ENCODE measurements around the gene RNF4.

Gene RNF4

GRCh38 chr4:2478229-2478628 lies 9.3 kb downstream of the RNF4 start:
- Histone ChIP-seq H3K27me3 (ENCODE audit: insufficient read depth, poor library complexity, severe bottlenecking) (no peaks in the 10 kb centered on the region), H3K27ac (replicated peaks) (no peak overlapping the region), H3K4me3 (replicated peaks; ENCODE audit: insufficient read depth, low read length) (no peak overlapping the region)
- DNase-seq (ENCODE audit: low read depth in 1 of 2, low spot score in 1 of 2), result no peak
- no peak for TF ChIP-seq GABPA (IDR thresholded peaks at IDR 0.05; ENCODE audit: low read depth)
- TF ChIP-seq CTCF (IDR thresholded peaks at IDR 0.05; ENCODE audit: insufficient read depth, low read length), result no peak
- no peak for TF ChIP-seq SPI1 (IDR thresholded peaks at IDR 0.05; ENCODE audit: borderline replicate concordance, low read depth)
- TF ChIP-seq REST (IDR thresholded peaks at IDR 0.05; ENCODE audit: insufficient replicate concordance, low read depth), result no peak
- no peak for TF ChIP-seq POLR2AphosphoS5 (IDR thresholded peaks at IDR 0.05; ENCODE audit: low read depth)

GRCh38 chr4:2480649-2481048 lies 11.7 kb downstream of the RNF4 start:
- H3K27me3 ChIP-seq (ENCODE audit: insufficient read depth, poor library complexity, severe bottlenecking), result no peaks in the 10 kb centered on the region
- TF ChIP-seq REST (IDR thresholded peaks at IDR 0.05; ENCODE audit: insufficient replicate concordance, low read depth) (no peak), GABPA (IDR thresholded peaks at IDR 0.05; ENCODE audit: low read depth) (no peak), SPI1 (IDR thresholded peaks at IDR 0.05; ENCODE audit: borderline replicate concordance, low read depth) (no peak), CTCF (IDR thresholded peaks at IDR 0.05; ENCODE audit: insufficient read depth, low read length) (no peak), POLR2AphosphoS5 (IDR thresholded peaks at IDR 0.05; ENCODE audit: low read depth) (no peak)
- DNase-seq (ENCODE audit: low read depth in 1 of 2, low spot score in 1 of 2), result no peak
- no peak overlapping the region for H3K4me3 ChIP-seq (replicated peaks; ENCODE audit: insufficient read depth, low read length)
- H3K27ac ChIP-seq (replicated peaks), result no peak overlapping the region

- no peak for TF ChIP-seq GABPA (IDR thresholded peaks at IDR 0.05; ENCODE audit: low read depth)
- no peak for TF ChIP-seq REST (IDR thresholded peaks at IDR 0.05; ENCODE audit: insufficient replicate concordance, low read depth)
- TF ChIP-seq SPI1 (IDR thresholded peaks at IDR 0.05; ENCODE audit: borderline replicate concordance, low read depth), result no peak
- no peak for TF ChIP-seq POLR2AphosphoS5 (IDR thresholded peaks at IDR 0.05; ENCODE audit: low read depth)
- no peak for TF ChIP-seq CTCF (IDR thresholded peaks at IDR 0.05; ENCODE audit: insufficient read depth, low read length)
- no peak for DNase-seq (ENCODE audit: low read depth in 1 of 2, low spot score in 1 of 2)
- Histone ChIP-seq H3K4me3 (replicated peaks; ENCODE audit: insufficient read depth, low read length) (no peak overlapping the region), H3K27ac (replicated peaks) (no peak overlapping the region), H3K27me3 (ENCODE audit: insufficient read depth, poor library complexity, severe bottlenecking) (no peaks in the 10 kb centered on the region)
Observed at GRCh38 chr4:2482192-2482591, 13.3 kb downstream of the RNF4 start.

All from HL-60 (cell line).